ENCODE results near the gene SEMA5A. TPM values are rescaled to one million over a fixed set of nuclear protein-coding genes. Genes with fewer than 3 reads are reported as not detected.

Gene SEMA5A
- total and polyA plus RNA-seq, 2 of the 13 experiments (the other 11 are each of a cell fraction or from before 2014, with no cell fraction given), result 0.01 TPM; not detected in 1

- ChIA-PET POLR2A (no interaction called here), CTCF (ENCODE audit: low intra/inter-chr PET ratio, low total read pairs) (no interaction called here)
- no peaks in the 10 kb centered on the region for H4K20me1 ChIP-seq (ENCODE audit: insufficient read depth, low read length)
- no peaks in the 10 kb centered on the region for H3K79me2 ChIP-seq (ENCODE audit: insufficient read depth, low read length)
- no TSS peak for BruUV-seq (replicated peaks)
- intact Hi-C loops (cut with micrococcal nuclease; ENCODE audit: unreplicated experiment), result no loop called here
- no peak for ATAC-seq
- WGBS (ENCODE audit: low lambda C conversion rate), result 0% methylated on average over 2 of the region's 2 CpGs
- no peak for FAIRE-seq
- in situ Hi-C loops (cut with HindIII; ENCODE audit: extremely low pct_ligation_motif_present, low pct_unique_long_range_greater_than_20kb), result no loop called here
- H3K27me3 ChIP-seq (ENCODE audit: control insufficient read depth in 1 of 2, insufficient read depth in 2 of 2, low read length in 2 of 2), result no peaks in the 10 kb centered on the region; a peak in 1 of 5 replicates
- no peak overlapping the region for H3K4me2 ChIP-seq (ENCODE audit: low read depth, low read length)
- no peaks in the 10 kb centered on the region for H3K4me1 ChIP-seq (ENCODE audit: insufficient read depth, low read length)
- no peaks in the 10 kb centered on the region for H3K9me3 ChIP-seq (ENCODE audit: low read length)
- no peak overlapping the region for H3K9ac ChIP-seq (ENCODE audit: insufficient read depth, low read depth, low read length)
- no peak overlapping the region for H3K27ac ChIP-seq (ENCODE audit: extremely low read length, insufficient read depth, low read length)
- no peak overlapping the region for H2AFZ ChIP-seq (ENCODE audit: low read length)
- H3K36me3 ChIP-seq (replicated peaks in 1 of 2; ENCODE audit: control insufficient read depth in 1 of 2, insufficient read depth in 2 of 2, low read length in 2 of 2), result no peaks in the 10 kb centered on the region
- DNase-seq (ENCODE audit: low spot score), result no peak
- TF ChIP-seq, protein P1, sequence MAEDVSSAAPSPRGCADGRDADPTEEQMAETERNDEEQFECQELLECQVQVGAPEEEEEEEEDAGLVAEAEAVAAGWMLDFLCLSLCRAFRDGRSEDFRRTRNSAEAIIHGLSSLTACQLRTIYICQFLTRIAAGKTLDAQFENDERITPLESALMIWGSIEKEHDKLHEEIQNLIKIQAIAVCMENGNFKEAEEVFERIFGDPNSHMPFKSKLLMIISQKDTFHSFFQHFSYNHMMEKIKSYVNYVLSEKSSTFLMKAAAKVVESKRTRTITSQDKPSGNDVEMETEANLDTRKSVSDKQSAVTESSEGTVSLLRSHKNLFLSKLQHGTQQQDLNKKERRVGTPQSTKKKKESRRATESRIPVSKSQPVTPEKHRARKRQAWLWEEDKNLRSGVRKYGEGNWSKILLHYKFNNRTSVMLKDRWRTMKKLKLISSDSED (CRISPR knock-in tag; IDR thresholded peaks at IDR 0.05), result no peak
- TF ChIP-seq NFE2L1 (CRISPR knock-in tag; IDR thresholded peaks at IDR 0.05; ENCODE audit: borderline replicate concordance), result no peak
- no peak for TF ChIP-seq ARID2 (CRISPR knock-in tag; IDR thresholded peaks at IDR 0.05; ENCODE audit: borderline replicate concordance)
- TF ChIP-seq PAWR (CRISPR knock-in tag; IDR thresholded peaks at IDR 0.05; ENCODE audit: borderline replicate concordance), result no peak
- no peak for TF ChIP-seq ZNF264 (CRISPR knock-in tag; IDR thresholded peaks at IDR 0.05)
- no peak overlapping the region for H3K4me3 ChIP-seq (replicated peaks in 1 of 3; ENCODE audit: insufficient read depth in 1 of 3, low read depth in 2 of 3, low read length in 3 of 3)
Observed at GRCh38 chr5:9363449-9363848, 182.4 kb downstream of the SEMA5A start.

DNA sequence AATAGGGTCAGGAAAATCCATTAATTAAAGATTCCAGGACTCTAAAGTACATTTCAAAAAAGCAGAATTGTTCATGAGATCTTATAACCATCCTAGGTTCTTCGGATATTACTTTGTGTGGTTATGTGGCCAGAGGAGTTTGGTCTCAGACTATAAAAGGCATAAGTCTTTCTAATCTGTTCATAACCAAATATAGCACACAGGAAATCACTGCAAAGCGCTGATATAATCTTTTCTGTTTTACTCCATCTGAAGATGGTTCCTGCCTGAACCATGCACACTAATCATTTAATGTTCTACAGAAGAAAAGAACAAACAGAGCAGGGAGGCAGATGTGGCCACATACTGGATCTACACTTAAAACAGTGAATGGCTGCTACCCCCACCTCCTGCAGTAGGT, 182.8 kb downstream of the SEMA5A start:
- no TSS peak for BruUV-seq (replicated peaks)
- Histone ChIP-seq H3K27me3 (ENCODE audit: control insufficient read depth in 1 of 2, insufficient read depth in 2 of 2, low read length in 2 of 2) (no peaks in the 10 kb centered on the region; a peak in 1 of 5 replicates), H3K36me3 (replicated peaks in 1 of 2; ENCODE audit: control insufficient read depth in 1 of 2, insufficient read depth in 2 of 2, low read length in 2 of 2) (no peaks in the 10 kb centered on the region), H3K79me2 (ENCODE audit: insufficient read depth, low read length) (no peaks in the 10 kb centered on the region), H3K27ac (ENCODE audit: extremely low read length, insufficient read depth, low read length) (no peak overlapping the region), H3K4me3 (replicated peaks in 1 of 3; ENCODE audit: insufficient read depth in 1 of 3, low read depth in 2 of 3, low read length in 3 of 3) (no peak overlapping the region), H3K9ac (ENCODE audit: insufficient read depth, low read depth, low read length) (no peak overlapping the region), H2AFZ (ENCODE audit: low read length) (no peak overlapping the region), H4K20me1 (ENCODE audit: insufficient read depth, low read length) (no peaks in the 10 kb centered on the region), H3K9me3 (ENCODE audit: low read length) (no peaks in the 10 kb centered on the region), H3K4me1 (ENCODE audit: insufficient read depth, low read length) (no peaks in the 10 kb centered on the region), H3K4me2 (ENCODE audit: low read depth, low read length) (no peak overlapping the region)
- no peak for TF ChIP-seq KIAA2018 (CRISPR knock-in tag; IDR thresholded peaks at IDR 0.05; ENCODE audit: borderline replicate concordance)
- no peak for TF ChIP-seq SRSF1 (optimal IDR thresholded peaks at IDR 0.05; ENCODE audit: low read depth, low read length)
- TF ChIP-seq U2AF1 (optimal IDR thresholded peaks at IDR 0.05; ENCODE audit: low read depth, low read length), result no peak
- ATAC-seq, result no peak
- intact Hi-C loops (cut with micrococcal nuclease; ENCODE audit: unreplicated experiment), result no loop called here
- ChIA-PET CTCF (ENCODE audit: low intra/inter-chr PET ratio, low total read pairs) (no interaction called here), POLR2A (no interaction called here)
- no peak for FAIRE-seq
- 9% methylated on average over 2 of the region's 2 CpGs for WGBS (ENCODE audit: low lambda C conversion rate)
- in situ Hi-C loops (cut with HindIII; ENCODE audit: extremely low pct_ligation_motif_present, low pct_unique_long_range_greater_than_20kb), result no loop called here
- DNase-seq (ENCODE audit: low spot score), result no peak
